Lower leg skin (tissue), 4 donors: ENCODE data around the gene SMPDL3B. TPM values are rescaled to one million over a fixed set of nuclear protein-coding genes. Genes with fewer than 3 reads are reported as not detected.
A peak's percentile ranks its signal among the peaks of the same experiment; 100 is the strongest.

Experiments used
- DNase-seq, 2 donors: peaks; one replicate each; pipeline ENCODE4 v3.0.0-alpha.2; 2019; ENCODE audit warnings: low spot score in 2 of 2
- H3K4me3 ChIP-seq: fragments of 200-600 bp; sonication (generic); 2 replicates; pipeline ENCODE4 v1.5.1; 2017; ENCODE audit warnings: mild to moderate bottlenecking, low read depth; ENCODE audit not compliant: poor library complexity, severe bottlenecking
- CTCF ChIP-seq, 3 donors: fragments of 450-650 bp; IDR thresholded peaks; one replicate each; pipeline ENCODE4 v1.5.1; 2016; ENCODE audit warnings: antibody characterized with exemption in 3 of 3, mild to moderate bottlenecking in 3 of 3, moderate library complexity in 2 of 3
- POLR2A ChIP-seq, 2 donors: fragments of 450-650 bp; IDR thresholded peaks; one replicate each; pipeline ENCODE4 v1.6.1; 2016 to 2017; ENCODE audit warnings: antibody characterized with exemption in 2 of 2, mild to moderate bottlenecking in 1 of 2, moderate library complexity in 1 of 2
- WGBS, 2 donors: methylation state at CpG; one replicate each; pipeline ENCODE4 v1.1.5; 2018; 5-methylcytosine and 5-hydroxymethylcytosine counted together
- intact Hi-C: fragments of 100-400 bp; cut with DNase I; formaldehyde crosslinking; loops from one replicate; pipeline ENCODE4 v1.15.0; 2023; ENCODE audit warnings: low total_unique reads
- total RNA-seq, 4 donors: library from RNA; depleted of rRNA; stranded (reverse); fragments of >200 nt; gene quantifications; one replicate each; pipeline ENCODE4 v1.1.0, GENCODE V29; 2016

SMPDL3B gene
- total RNA-seq, 4 donors from 2014 or later: 0.55 to 3.5 (median 2.1) TPM

DNA sequence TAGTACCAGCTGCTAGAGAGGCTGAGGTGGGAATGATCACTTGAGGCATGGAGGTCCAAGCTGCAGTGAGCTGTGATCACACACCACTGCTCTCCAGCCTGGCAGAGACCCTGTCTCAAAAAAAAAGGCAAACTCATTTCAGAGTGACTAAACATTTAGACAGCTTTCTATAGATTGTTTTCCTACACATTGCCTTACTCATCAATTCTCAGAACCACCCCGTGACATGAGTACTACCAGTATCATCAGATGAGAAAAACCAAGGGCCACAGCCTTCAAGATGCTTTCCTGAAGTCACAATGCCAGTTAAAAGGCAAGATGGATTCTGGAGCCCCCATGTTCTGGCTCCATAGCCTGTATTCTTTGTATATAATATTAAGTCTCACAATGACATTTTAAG, 22.4 kb upstream of the SMPDL3B start:
- TF ChIP-seq POLR2A (IDR thresholded peaks at IDR 0.05) (no peak), CTCF (IDR thresholded peaks at IDR 0.05) (no peak)
- 88 to 100% methylated on average over 1 of the region's 1 CpG for WGBS, 2 donors
- peak in 1 of 2 donors; percentile 2 for DNase-seq
- intact Hi-C loops: no loop called here
- no peak overlapping the region for H3K4me3 ChIP-seq

DNA sequence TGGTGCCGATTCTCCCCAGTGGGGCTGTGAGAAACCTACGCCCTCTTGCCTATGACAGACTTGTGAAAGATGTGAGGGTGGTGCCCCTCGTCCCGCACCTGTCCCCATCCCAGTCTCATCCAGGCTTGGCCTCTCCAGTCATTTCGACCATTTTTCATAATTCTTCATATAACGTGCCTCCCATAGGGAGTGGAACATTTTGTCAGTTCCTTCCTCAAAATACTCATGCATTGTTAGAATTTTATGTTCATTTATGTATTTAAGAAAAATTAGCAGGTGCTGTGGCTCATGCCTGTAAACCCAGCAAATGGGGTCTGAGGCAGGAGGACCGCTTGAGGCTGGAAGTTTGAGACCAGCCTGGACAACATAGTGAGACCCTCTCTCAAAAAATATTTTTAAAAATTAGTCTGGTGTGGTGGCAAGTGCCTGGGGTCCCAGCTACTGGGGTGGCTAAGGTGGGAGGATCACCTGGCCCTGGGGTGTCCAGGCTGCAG, 19.7 kb upstream of the SMPDL3B start:
- H3K4me3 ChIP-seq: no peak overlapping the region
- 60 to 69% methylated on average over 7 of the region's 7 CpGs for WGBS, 2 donors
- intact Hi-C loops: no loop called here
- TF ChIP-seq POLR2A (IDR thresholded peaks at IDR 0.05) (no peak), CTCF (IDR thresholded peaks at IDR 0.05) (no peak)
- peak in 1 of 2 donors; percentile 46 for DNase-seq

GRCh38 chr1:27922272-27922671, 12.5 kb upstream of the SMPDL3B start:
- intact Hi-C loops: no loop called here
- DNase-seq: no peak
- H3K4me3 ChIP-seq: no peak overlapping the region
- no peak for TF ChIP-seq CTCF (IDR thresholded peaks at IDR 0.05)
- no peak for TF ChIP-seq POLR2A (IDR thresholded peaks at IDR 0.05)
- WGBS, 2 donors: 83 to 89% methylated on average over 3 of the region's 3 CpGs

- no peak overlapping the region for H3K4me3 ChIP-seq
- WGBS, 2 donors: 72 to 76% methylated on average over 5 of the region's 5 CpGs
- no peak for DNase-seq
- no peak for TF ChIP-seq POLR2A (IDR thresholded peaks at IDR 0.05)
- no peak for TF ChIP-seq CTCF (IDR thresholded peaks at IDR 0.05)
- intact Hi-C loops: no loop called here
Observed at GRCh38 chr1:27928216-27928954, 6.4 kb upstream of the SMPDL3B start.

DNA sequence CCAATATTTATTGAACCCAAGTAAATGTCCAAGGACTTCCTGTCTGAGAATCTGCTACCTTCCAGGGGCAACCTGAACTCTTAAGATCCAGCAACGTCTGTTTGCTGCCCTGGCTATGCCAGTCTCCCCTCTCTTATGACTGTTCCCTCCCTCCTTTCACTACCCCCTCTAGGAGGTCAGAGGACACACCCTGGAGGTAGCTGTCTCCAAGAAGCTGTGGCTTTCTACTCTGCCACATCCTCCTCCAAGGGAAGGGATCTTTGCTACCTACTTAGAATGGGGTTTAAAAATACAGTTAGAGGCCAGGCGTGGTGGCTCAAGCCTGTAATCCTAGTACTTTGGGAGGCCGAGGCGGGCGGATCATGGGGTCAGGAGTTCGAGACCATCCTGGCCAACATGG, 3.6 kb upstream of the SMPDL3B start:
- no peak overlapping the region for H3K4me3 ChIP-seq
- 85 to 88% methylated on average over 6 of the region's 6 CpGs for WGBS, 2 donors
- TF ChIP-seq CTCF (IDR thresholded peaks at IDR 0.05) (no peak), POLR2A (IDR thresholded peaks at IDR 0.05) (no peak)
- intact Hi-C loops: no loop called here
- DNase-seq: no peak

GRCh38 chr1:27931759-27932158, 3.0 kb upstream of the SMPDL3B start:
- no peak for TF ChIP-seq CTCF (IDR thresholded peaks at IDR 0.05)
- DNase-seq: no peak
- intact Hi-C loops: no loop called here
- H3K4me3 ChIP-seq: no peak overlapping the region
- WGBS, 2 donors: 77 to 89% methylated on average over 4 of the region's 4 CpGs
